IMR-90 (cell line): ENCODE measurements around the gene EXO1. TPM values are rescaled to one million over a fixed set of nuclear protein-coding genes. Genes with fewer than 3 reads are reported as not detected.

Source experiments
- ATAC-seq: fragments of 200-7000 bp; cut with Tn5 transposase; 2 replicates; pipeline ENCODE4 v1.9.1; 2020; ENCODE audit warnings: low read depth, mild to moderate bottlenecking, moderate library complexity
- BruUV-seq: library from RNA; stranded (reverse); fragments of 400-500 nt; replicated peaks from 2 replicates; lab custom pipeline; 2021; lab: Mats Ljungman, UMichigan
- CTCF ChIA-PET: fragments of 300-600 bp; formaldehyde crosslinking; extraction: SDS; loops from one replicate; lab custom pipeline; 2021; ENCODE audit warnings: antibody characterized with exemption; lab: Yijun Ruan, JAX
- POLR2A ChIA-PET: fragments of 300-600 bp; sonication (Branson Sonifier 250); formaldehyde crosslinking; loops from one replicate; lab custom pipeline; 2022; ENCODE audit warnings: antibody characterized with exemption; ENCODE audit not compliant: unreplicated experiment; lab: Charles Lee
- DNase-seq: peaks from one replicate; pipeline ENCODE4 v3.0.0; 2013
- H2AFZ ChIP-seq: replicated peaks from 2 replicates; pipeline ENCODE3; 2013; ENCODE audit warnings: low read length, mild to moderate bottlenecking; ENCODE audit not compliant: poor library complexity
- H2AK5ac ChIP-seq: 2 replicates; pipeline ENCODE4 v1.6.1; 2013; ENCODE audit warnings: low read depth, low read length, inconsistent platforms
- H2AK9ac ChIP-seq: replicated peaks from 2 replicates; pipeline ENCODE3; 2013; ENCODE audit warnings: mild to moderate bottlenecking, low read depth, low read length, moderate library complexity; ENCODE audit not compliant: poor library complexity
- H2BK120ac ChIP-seq: 2 replicates; pipeline ENCODE4 v1.6.1; 2013; ENCODE audit warnings: low read depth, low read length, inconsistent platforms
- H2BK15ac ChIP-seq: 3 replicates; pipeline ENCODE4 v1.6.1; 2013; ENCODE audit warnings: low read depth, low read length, inconsistent platforms
- H2BK20ac ChIP-seq: 2 replicates; pipeline ENCODE4 v1.6.1; 2013; ENCODE audit warnings: low read depth, mild to moderate bottlenecking, inconsistent platforms, low read length, moderate library complexity
- H2BK5ac ChIP-seq: 2 replicates; pipeline ENCODE4 v1.6.1; 2013; ENCODE audit warnings: mild to moderate bottlenecking, low read depth, low read length, inconsistent platforms; ENCODE audit not compliant: poor library complexity, severe bottlenecking
- H3K14ac ChIP-seq: replicated peaks from 2 replicates; pipeline ENCODE4 v1.6.1; 2013; ENCODE audit warnings: low read depth, low read length, inconsistent platforms
- H3K18ac ChIP-seq: 2 replicates; pipeline ENCODE4 v1.6.1; 2013; ENCODE audit warnings: low read depth, low read length, control low read depth
- H3K23ac ChIP-seq: 2 replicates; pipeline ENCODE4 v1.6.1; 2013; ENCODE audit warnings: low read depth, low read length, inconsistent platforms
- H3K27ac ChIP-seq: 2 replicates; pipeline ENCODE4 v1.5.1; 2013; ENCODE audit warnings: mild to moderate bottlenecking, control low read depth, low read length; ENCODE audit not compliant: insufficient read depth
- H3K27me3 ChIP-seq: 2 replicates; pipeline ENCODE4 v1.6.1; 2013; ENCODE audit warnings: low read length; ENCODE audit not compliant: control insufficient read depth, insufficient read depth
- H3K36me3 ChIP-seq: 2 replicates; pipeline ENCODE4 v1.6.1; 2013; ENCODE audit warnings: low read length, mixed read lengths; ENCODE audit not compliant: control insufficient read depth, insufficient read depth
- H3K4ac ChIP-seq: 2 replicates; pipeline ENCODE4 v1.6.1; 2013; ENCODE audit warnings: low read depth, low read length, inconsistent platforms
- H3K4me1 ChIP-seq: 2 replicates; pipeline ENCODE4 v1.6.1; 2013; ENCODE audit warnings: low read length, mixed read lengths; ENCODE audit not compliant: control insufficient read depth, insufficient read depth
- H3K4me2 ChIP-seq: 2 replicates; pipeline ENCODE4 v1.6.1; 2013; ENCODE audit warnings: low read depth, mild to moderate bottlenecking, control low read depth, low read length, moderate library complexity
- H3K4me3 ChIP-seq: 2 replicates; pipeline ENCODE4 v1.5.1; 2013; ENCODE audit warnings: low read depth, mild to moderate bottlenecking, control low read depth, low read length, moderate library complexity; ENCODE audit not compliant: insufficient read depth
- H3K56ac ChIP-seq: 2 replicates; pipeline ENCODE4 v1.6.1; 2013; ENCODE audit warnings: low read length, inconsistent platforms; ENCODE audit not compliant: insufficient read depth; ENCODE audit errors: extremely low read depth
- H3K79me1 ChIP-seq, 2 experiments: 2 replicates each; pipeline ENCODE4 v1.6.1; 2013; ENCODE audit warnings: low read length in 2 of 2, inconsistent platforms in 1 of 2, low read depth in 1 of 2
- H3K9ac ChIP-seq: 2 replicates; pipeline ENCODE4 v1.6.1; 2013; ENCODE audit warnings: low read depth, low read length, control low read depth
- H3K9me1 ChIP-seq: 2 replicates; pipeline ENCODE4 v1.6.1; 2013; ENCODE audit warnings: low read length, inconsistent platforms; ENCODE audit not compliant: insufficient read depth
- H3K9me3 ChIP-seq: 2 replicates; pipeline ENCODE4 v1.6.1; 2013; ENCODE audit warnings: low read length; ENCODE audit not compliant: control insufficient read depth, insufficient read depth
- H4K20me1 ChIP-seq: 2 replicates; pipeline ENCODE4 v1.6.1; 2013; ENCODE audit warnings: low read length, inconsistent platforms; ENCODE audit not compliant: insufficient read depth
- H4K5ac ChIP-seq: 2 replicates; pipeline ENCODE4 v1.6.1; 2013; ENCODE audit warnings: mild to moderate bottlenecking, low read depth, low read length, control low read depth
- H4K8ac ChIP-seq, 2 experiments: 2 replicates each; pipeline ENCODE4 v1.6.1; 2013; ENCODE audit warnings: low read depth in 2 of 2, low read length in 2 of 2, control low read depth in 1 of 2, inconsistent platforms in 1 of 2
- H4K91ac ChIP-seq: 2 replicates; pipeline ENCODE4 v1.6.1; 2013; ENCODE audit warnings: low read depth, low read length, inconsistent platforms; ENCODE audit not compliant: insufficient read depth
- BHLHE40 ChIP-seq: fragments of 150-350 bp; IDR thresholded peaks from 2 replicates; pipeline ENCODE4 v1.6.1; 2016; ENCODE audit warnings: mild to moderate bottlenecking, low read depth, low read length
- CEBPB ChIP-seq: IDR thresholded peaks from 2 replicates; pipeline ENCODE4 v1.6.1; 2012; ENCODE audit warnings: low read depth, low read length, improper control_type of control experiment
- CHD1 ChIP-seq: IDR thresholded peaks from 2 replicates; pipeline ENCODE4 v1.6.1; 2012; ENCODE audit warnings: low read depth, low read length, improper control_type of control experiment
- FOS ChIP-seq: fragments of 150-350 bp; IDR thresholded peaks from 2 replicates; pipeline ENCODE4 v1.6.1; 2016; ENCODE audit warnings: low read depth, low read length
- MAFK ChIP-seq: IDR thresholded peaks from 2 replicates; pipeline ENCODE4 v1.6.1; 2012; ENCODE audit warnings: low read depth, low read length, improper control_type of control experiment
- MAZ ChIP-seq: IDR thresholded peaks from 2 replicates; pipeline ENCODE4 v1.6.1; 2012; ENCODE audit warnings: low read depth, mild to moderate bottlenecking, low read length, improper control_type of control experiment, moderate library complexity, borderline replicate concordance
- MXI1 ChIP-seq: IDR thresholded peaks from 2 replicates; pipeline ENCODE4 v1.6.1; 2012; ENCODE audit warnings: low read depth, mild to moderate bottlenecking, low read length, moderate library complexity, borderline replicate concordance
- NFE2L2 ChIP-seq: fragments of 150-350 bp; IDR thresholded peaks from 2 replicates; pipeline ENCODE4 v1.6.1; 2016; ENCODE audit warnings: low read depth, mild to moderate bottlenecking, low read length
- POLR2A ChIP-seq: IDR thresholded peaks from 2 replicates; pipeline ENCODE4 v1.6.1; 2012; ENCODE audit warnings: mild to moderate bottlenecking, low read depth, low read length
- RAD21 ChIP-seq: IDR thresholded peaks from 2 replicates; pipeline ENCODE4 v1.6.1; 2012; ENCODE audit warnings: low read length, improper control_type of control experiment
- RCOR1 ChIP-seq: IDR thresholded peaks from 2 replicates; pipeline ENCODE4 v1.6.1; 2012; ENCODE audit warnings: mild to moderate bottlenecking, low read length, improper control_type of control experiment; ENCODE audit not compliant: insufficient replicate concordance
- RFX5 ChIP-seq: IDR thresholded peaks from 2 replicates; pipeline ENCODE4 v1.8.0; 2012; ENCODE audit warnings: low read depth, mild to moderate bottlenecking, low read length, moderate library complexity
- SMC3 ChIP-seq: fragments of 150-350 bp; IDR thresholded peaks from 2 replicates; pipeline ENCODE4 v1.6.1; 2016; ENCODE audit warnings: low read depth, mild to moderate bottlenecking, antibody characterized with exemption, low read length, moderate library complexity
- WGBS, 2 experiments: methylation state at CpG; one replicate each; pipeline versions ENCODE4 v1.1.5 to v1.1.7; 2013; ENCODE audit warnings: missing lambda C conversion rate in 2 of 2; ENCODE audit not compliant: insufficient read length in 1 of 2; ENCODE audit errors: extremely low coverage in 2 of 2; 5-methylcytosine and 5-hydroxymethylcytosine counted together
- dilution Hi-C: fragments of 300-500 bp; cut with HindIII; formaldehyde crosslinking; loops from one replicate; pipeline ENCODE4 v1.14.3; 2018; ENCODE audit warnings: low sequenced_read_pairs; ENCODE audit not compliant: unreplicated experiment
- in situ Hi-C: fragments of 300-500 bp; cut with MboI; formaldehyde crosslinking; loops from 3 replicates; pipeline ENCODE4 v1.14.3; 2019; ENCODE audit warnings: low sequenced_read_pairs, inconsistent platforms, mixed read lengths
- intact Hi-C: fragments of 100-400 bp; cut with micrococcal nuclease; formaldehyde crosslinking; loops from 2 replicates; pipeline ENCODE4 v1.10.0; 2022
- polyA plus RNA-seq, 3 experiments: library from polyadenylated mRNA; depleted of rRNA; stranded (reverse); fragments of >200 nt; gene quantifications; 2 replicates each; pipeline ENCODE4 v1.2.3, GENCODE V29; 2012; ENCODE audit warnings: low replicate concordance in 1 of 3
- total RNA-seq: library from RNA; depleted of rRNA; stranded (reverse); fragments of >200 nt; gene quantifications from 2 replicates; pipeline ENCODE4 v1.2.3, GENCODE V29; 2012
- TF ChIP-seq, protein P1 (sequence below): conservative IDR thresholded peaks from 2 replicates; pipeline ENCODE4 v1.5.1; 2012; ENCODE audit warnings: mild to moderate bottlenecking, low read depth, low read length, improper control_type of control experiment
- TF ChIP-seq, protein P2 (sequence below): fragments of 150-350 bp; IDR thresholded peaks from 2 replicates; pipeline ENCODE4 v1.6.1; 2017; ENCODE audit warnings: mild to moderate bottlenecking, antibody characterized with exemption, low read length, low read depth
- TF ChIP-seq, protein P3 (sequence below): fragments of 150-350 bp; IDR thresholded peaks from 2 replicates; pipeline ENCODE4 v1.6.1; 2016; ENCODE audit warnings: low read depth, mild to moderate bottlenecking, low read length, moderate library complexity, borderline replicate concordance

Gene EXO1
- total and polyA plus RNA-seq, 2 of the 4 experiments (the other 2 are of a cell fraction), result 5.1 to 12.9 TPM

DNA sequence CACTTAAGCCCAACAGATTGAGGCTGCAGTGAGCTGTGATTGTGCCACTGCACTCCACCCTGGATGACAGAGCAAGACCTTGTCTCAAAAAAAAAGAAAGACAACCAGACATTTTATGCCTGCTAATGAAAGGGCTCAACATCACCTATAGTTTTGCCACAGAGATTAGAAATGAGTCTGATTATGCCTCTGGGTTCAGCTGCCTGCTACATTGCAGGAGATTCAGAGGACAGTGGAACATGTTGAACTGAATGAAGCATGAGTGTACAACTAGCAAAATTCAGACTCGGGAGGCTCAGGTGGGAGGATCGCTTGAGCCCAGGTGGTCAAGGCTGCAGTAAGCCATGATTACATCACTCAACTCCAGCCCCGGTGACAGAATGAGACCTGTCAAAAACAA is 46.0 kb downstream of the EXO1 start:
- DNase-seq (no peak), ATAC-seq (no peak)
- Histone ChIP-seq H2BK120ac (no peak overlapping the region), H3K23ac (no peak overlapping the region), H2BK15ac (no peak overlapping the region), H3K4ac (no peak overlapping the region), H2BK5ac (no peak overlapping the region), H3K9me3 (no peaks in the 10 kb centered on the region), H3K27ac (no peak overlapping the region), H2BK20ac (no peak overlapping the region), H2AFZ (no peak overlapping the region), H3K36me3 (no peaks in the 10 kb centered on the region), H3K4me3 (no peak overlapping the region), H3K9me1 (no peaks in the 10 kb centered on the region), H4K20me1 (no peaks in the 10 kb centered on the region), H2AK5ac (no peak overlapping the region), H4K5ac (no peak overlapping the region), H3K56ac (no peak overlapping the region), H3K9ac (no peak overlapping the region), H4K91ac (no peak overlapping the region), H3K14ac (no peak overlapping the region), H3K4me2 (no peak overlapping the region), H2AK9ac (no peak overlapping the region), H4K8ac (no peak overlapping the region), H3K4me1 (no peaks in the 10 kb centered on the region), H3K79me1 (no peaks in the 10 kb centered on the region), H3K18ac (no peak overlapping the region), H3K27me3 (no peaks in the 10 kb centered on the region)
- no CpG with 5 or more reads among the region's 3 CpGs for WGBS, 2 experiments
- dilution Hi-C loops, result no loop called here
- ChIA-PET POLR2A (interaction anchor here (0.7 kb wide), 1 partner anchor 353 kb away, joined by 3 read pairs; no protein-coding TSS in a partner anchor), CTCF (interaction anchor here (1.2 kb wide), 1 partner anchor 32 kb away, joined by 3 read pairs; no protein-coding TSS in a partner anchor)
- intact Hi-C loops, result no loop called here
- TF ChIP-seq MAFK (no peak), BHLHE40 (no peak), SMC3 (no peak), FOS (no peak), CHD1 (no peak), NFE2L2 (no peak), POLR2A (no peak), MXI1 (no peak), CEBPB (no peak), MAZ (no peak), RAD21 (no peak), RCOR1 (no peak), RFX5 (no peak)
- TF ChIP-seq, protein P1, sequence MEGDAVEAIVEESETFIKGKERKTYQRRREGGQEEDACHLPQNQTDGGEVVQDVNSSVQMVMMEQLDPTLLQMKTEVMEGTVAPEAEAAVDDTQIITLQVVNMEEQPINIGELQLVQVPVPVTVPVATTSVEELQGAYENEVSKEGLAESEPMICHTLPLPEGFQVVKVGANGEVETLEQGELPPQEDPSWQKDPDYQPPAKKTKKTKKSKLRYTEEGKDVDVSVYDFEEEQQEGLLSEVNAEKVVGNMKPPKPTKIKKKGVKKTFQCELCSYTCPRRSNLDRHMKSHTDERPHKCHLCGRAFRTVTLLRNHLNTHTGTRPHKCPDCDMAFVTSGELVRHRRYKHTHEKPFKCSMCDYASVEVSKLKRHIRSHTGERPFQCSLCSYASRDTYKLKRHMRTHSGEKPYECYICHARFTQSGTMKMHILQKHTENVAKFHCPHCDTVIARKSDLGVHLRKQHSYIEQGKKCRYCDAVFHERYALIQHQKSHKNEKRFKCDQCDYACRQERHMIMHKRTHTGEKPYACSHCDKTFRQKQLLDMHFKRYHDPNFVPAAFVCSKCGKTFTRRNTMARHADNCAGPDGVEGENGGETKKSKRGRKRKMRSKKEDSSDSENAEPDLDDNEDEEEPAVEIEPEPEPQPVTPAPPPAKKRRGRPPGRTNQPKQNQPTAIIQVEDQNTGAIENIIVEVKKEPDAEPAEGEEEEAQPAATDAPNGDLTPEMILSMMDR, result no peak
- TF ChIP-seq, protein P2, sequence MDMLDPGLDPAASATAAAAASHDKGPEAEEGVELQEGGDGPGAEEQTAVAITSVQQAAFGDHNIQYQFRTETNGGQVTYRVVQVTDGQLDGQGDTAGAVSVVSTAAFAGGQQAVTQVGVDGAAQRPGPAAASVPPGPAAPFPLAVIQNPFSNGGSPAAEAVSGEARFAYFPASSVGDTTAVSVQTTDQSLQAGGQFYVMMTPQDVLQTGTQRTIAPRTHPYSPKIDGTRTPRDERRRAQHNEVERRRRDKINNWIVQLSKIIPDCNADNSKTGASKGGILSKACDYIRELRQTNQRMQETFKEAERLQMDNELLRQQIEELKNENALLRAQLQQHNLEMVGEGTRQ, result no peak
- TF ChIP-seq, protein P3, sequence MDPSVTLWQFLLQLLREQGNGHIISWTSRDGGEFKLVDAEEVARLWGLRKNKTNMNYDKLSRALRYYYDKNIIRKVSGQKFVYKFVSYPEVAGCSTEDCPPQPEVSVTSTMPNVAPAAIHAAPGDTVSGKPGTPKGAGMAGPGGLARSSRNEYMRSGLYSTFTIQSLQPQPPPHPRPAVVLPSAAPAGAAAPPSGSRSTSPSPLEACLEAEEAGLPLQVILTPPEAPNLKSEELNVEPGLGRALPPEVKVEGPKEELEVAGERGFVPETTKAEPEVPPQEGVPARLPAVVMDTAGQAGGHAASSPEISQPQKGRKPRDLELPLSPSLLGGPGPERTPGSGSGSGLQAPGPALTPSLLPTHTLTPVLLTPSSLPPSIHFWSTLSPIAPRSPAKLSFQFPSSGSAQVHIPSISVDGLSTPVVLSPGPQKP, result no peak
- in situ Hi-C loops, result loop anchor here (10.0 kb wide), 1 partner anchor 1431 kb away; no protein-coding TSS in a partner anchor
- no TSS peak for BruUV-seq
